SK-N-SH (cell line): ENCODE measurements around the gene SLC10A4. TPM values are rescaled to one million over a fixed set of nuclear protein-coding genes. Genes with fewer than 3 reads are reported as not detected.

ENCODE experiments used
- CTCF ChIA-PET: fragments of 300-600, 350-600 bp; formaldehyde crosslinking; extraction: SDS; loops from one replicate; lab custom pipeline; 2021; lab: Yijun Ruan, JAX
- POLR2A ChIA-PET: fragments of 350-600 bp; sonication (Branson Sonifier 250); formaldehyde crosslinking; extraction: SDS; loops from one replicate; lab custom pipeline; 2020; ENCODE audit warnings: antibody characterized with exemption, inconsistent platforms; lab: Yijun Ruan, JAX
- DNase-seq: peaks from one replicate; pipeline ENCODE4 v3.0.0; 2012
- H2AFZ ChIP-seq: fragments of 200-600 bp; sonication (generic); 2 replicates; pipeline ENCODE4 v1.8.1; 2016; ENCODE audit warnings: antibody characterized with exemption, mild to moderate bottlenecking, low read depth
- H3F3A ChIP-seq: fragments of 200-600 bp; sonication (generic); replicated peaks from 2 replicates; pipeline ENCODE3; 2016; ENCODE audit warnings: antibody characterized with exemption, mild to moderate bottlenecking; ENCODE audit not compliant: insufficient read depth
- H3K27ac ChIP-seq, 2 experiments: fragments of 200-500 bp in 1 of 2; fragments of 200-600 bp in 1 of 2; sonication (Bioruptor generic) in 1 of 2; sonication (generic), shearing (Covaris generic) in 1 of 2; 2 replicates each; pipeline versions ENCODE4 v1.5.1 to v1.6.1; 2014 to 2016; ENCODE audit warnings: low read depth in 2 of 2, inconsistent platforms in 1 of 2, low read length in 1 of 2, mild to moderate bottlenecking in 1 of 2, mixed read lengths in 1 of 2
- H3K27me3 ChIP-seq: fragments of 200-600 bp; sonication (generic), shearing (Covaris generic); 2 replicates; pipeline ENCODE4 v1.6.1; 2016; ENCODE audit warnings: mixed run types; ENCODE audit not compliant: insufficient read depth
- H3K36me3 ChIP-seq, 2 experiments: fragments of 200-500 bp in 1 of 2; fragments of 200-600 bp in 1 of 2; sonication (Bioruptor generic) in 1 of 2; sonication (generic) in 1 of 2; replicated peaks in 1 of 2; 2 replicates each; pipeline versions ENCODE3 to v1.5.1; 2014 to 2016; ENCODE audit warnings: low read length in 1 of 2, mild to moderate bottlenecking in 1 of 2; ENCODE audit not compliant: insufficient read depth in 2 of 2, control insufficient read depth in 1 of 2
- H3K4me1 ChIP-seq, 2 experiments: fragments of 200-500 bp in 1 of 2; fragments of 200-600 bp in 1 of 2; sonication (Bioruptor generic) in 1 of 2; sonication (generic), shearing (Covaris generic) in 1 of 2; 2 replicates each; pipeline versions ENCODE4 v1.5.1 to v1.6.1; 2014 to 2016; ENCODE audit warnings: low read depth in 1 of 2, low read length in 1 of 2, mixed run types in 1 of 2; ENCODE audit not compliant: insufficient read depth in 2 of 2, control insufficient read depth in 1 of 2
- H3K4me2 ChIP-seq: fragments of 200-600 bp; sonication (generic), shearing (Covaris generic); 2 replicates; pipeline ENCODE4 v1.6.1; 2017; ENCODE audit warnings: mixed run types
- H3K4me3 ChIP-seq, 2 experiments: fragments of 200-500 bp in 1 of 2; fragments of 200-600 bp in 1 of 2; sonication (Bioruptor generic) in 1 of 2; sonication (generic), shearing (Covaris generic) in 1 of 2; 2 replicates each; pipeline versions ENCODE4 v1.5.1 to v1.8.1; 2014 to 2016; ENCODE audit warnings: low read depth in 2 of 2, inconsistent platforms in 1 of 2, low read length in 1 of 2, mild to moderate bottlenecking in 1 of 2, mixed read lengths in 1 of 2, moderate library complexity in 1 of 2
- H3K79me2 ChIP-seq: fragments of 200-600 bp; sonication (generic); 2 replicates; pipeline ENCODE4 v1.8.1; 2017; ENCODE audit warnings: mild to moderate bottlenecking; ENCODE audit not compliant: insufficient read depth
- H3K9ac ChIP-seq: fragments of 200-600 bp; sonication (generic); 2 replicates; pipeline ENCODE4 v1.6.1; 2017; ENCODE audit warnings: mixed run types
- H3K9me2 ChIP-seq: fragments of 200-600 bp; sonication (generic); 2 replicates; pipeline ENCODE4 v1.6.1; 2017; ENCODE audit warnings: mixed run types
- H3K9me3 ChIP-seq: fragments of 200-600 bp; sonication (generic); 2 replicates; pipeline ENCODE4 v1.6.1; 2017; ENCODE audit warnings: mixed run types, mild to moderate bottlenecking, moderate library complexity
- H4K20me1 ChIP-seq: fragments of 200-600 bp; sonication (generic); 2 replicates; pipeline ENCODE4 v1.6.1; 2017; ENCODE audit warnings: mild to moderate bottlenecking, mixed run types; ENCODE audit not compliant: insufficient read depth
- EP300 ChIP-seq, 2 experiments: IDR thresholded peaks; 2 replicates each; pipeline versions ENCODE4 v1.4.0 to v1.6.1; 2012; ENCODE audit warnings: borderline replicate concordance in 1 of 2, low read depth in 1 of 2, low read length in 1 of 2
- FOSL2 ChIP-seq: IDR thresholded peaks from 2 replicates; pipeline ENCODE4 v1.4.0; 2012; ENCODE audit warnings: low read depth, mild to moderate bottlenecking, moderate library complexity, borderline replicate concordance
- FOXJ3 ChIP-seq: sonication (generic); formaldehyde crosslinking; IDR thresholded peaks from 2 replicates; pipeline ENCODE4 v1.5.1; 2020; ENCODE audit warnings: mild to moderate bottlenecking, missing genetic modification reagents
- FOXM1 ChIP-seq: IDR thresholded peaks from 2 replicates; pipeline ENCODE4 v1.4.0; 2012; ENCODE audit warnings: low read depth, mild to moderate bottlenecking
- IRF3 ChIP-seq: fragments of 150-350 bp; IDR thresholded peaks from 2 replicates; pipeline ENCODE4 v1.6.1; 2016; ENCODE audit warnings: mild to moderate bottlenecking, low read depth, low read length
- MXI1 ChIP-seq: IDR thresholded peaks from 2 replicates; pipeline ENCODE4 v1.6.1; 2012; ENCODE audit warnings: mild to moderate bottlenecking, low read depth, low read length, improper control_type of control experiment
- NRF1 ChIP-seq: IDR thresholded peaks from 2 replicates; pipeline ENCODE4 v1.6.1; 2012; ENCODE audit warnings: low read depth, mild to moderate bottlenecking, low read length
- POLR2AphosphoS5 ChIP-seq: IDR thresholded peaks from 2 replicates; pipeline ENCODE4 v1.6.1; 2012; ENCODE audit warnings: low read depth, low read length
- RXRA ChIP-seq: IDR thresholded peaks from 2 replicates; pipeline ENCODE4 v1.4.0; 2012; ENCODE audit warnings: low read depth, mild to moderate bottlenecking, borderline replicate concordance
- SMC3 ChIP-seq: IDR thresholded peaks from 2 replicates; pipeline ENCODE4 v1.6.1; 2012; ENCODE audit warnings: low read depth, low read length, improper control_type of control experiment
- TAF1 ChIP-seq: IDR thresholded peaks from 2 replicates; pipeline ENCODE4 v1.6.1; 2012; ENCODE audit warnings: low read depth, mild to moderate bottlenecking, low read length, moderate library complexity, borderline replicate concordance
- YY1 ChIP-seq: IDR thresholded peaks from 2 replicates; pipeline ENCODE4 v1.4.0; 2012; ENCODE audit warnings: low read depth, mild to moderate bottlenecking
- WGBS: methylation state at CpG from one replicate; pipeline ENCODE4 v1.1.6; 2017; ENCODE audit warnings: low lambda C conversion rate; 5-methylcytosine and 5-hydroxymethylcytosine counted together
- polyA plus RNA-seq, 3 experiments: library from polyadenylated mRNA; depleted of rRNA; stranded (reverse); fragments of >200 nt; gene quantifications; 2 replicates each; pipeline ENCODE4 v1.2.3, GENCODE V29; 2012
- TF ChIP-seq, protein P1 (sequence below): IDR thresholded peaks from 2 replicates; pipeline ENCODE4 v1.4.0; 2012; ENCODE audit warnings: low read depth, borderline replicate concordance
- TF ChIP-seq, protein P2 (sequence below): IDR thresholded peaks from 2 replicates; pipeline ENCODE4 v1.6.1; 2012; ENCODE audit warnings: mild to moderate bottlenecking, low read depth, low read length, moderate library complexity

The SLC10A4 gene
- polyA plus RNA-seq, 1 of the 3 experiments (the other 2 are of a cell fraction) = 2.5 TPM

- DNase-seq = no peak
- TF ChIP-seq FOSL2 = no peak
- TF ChIP-seq IRF3 = no peak
- TF ChIP-seq, protein P1, sequence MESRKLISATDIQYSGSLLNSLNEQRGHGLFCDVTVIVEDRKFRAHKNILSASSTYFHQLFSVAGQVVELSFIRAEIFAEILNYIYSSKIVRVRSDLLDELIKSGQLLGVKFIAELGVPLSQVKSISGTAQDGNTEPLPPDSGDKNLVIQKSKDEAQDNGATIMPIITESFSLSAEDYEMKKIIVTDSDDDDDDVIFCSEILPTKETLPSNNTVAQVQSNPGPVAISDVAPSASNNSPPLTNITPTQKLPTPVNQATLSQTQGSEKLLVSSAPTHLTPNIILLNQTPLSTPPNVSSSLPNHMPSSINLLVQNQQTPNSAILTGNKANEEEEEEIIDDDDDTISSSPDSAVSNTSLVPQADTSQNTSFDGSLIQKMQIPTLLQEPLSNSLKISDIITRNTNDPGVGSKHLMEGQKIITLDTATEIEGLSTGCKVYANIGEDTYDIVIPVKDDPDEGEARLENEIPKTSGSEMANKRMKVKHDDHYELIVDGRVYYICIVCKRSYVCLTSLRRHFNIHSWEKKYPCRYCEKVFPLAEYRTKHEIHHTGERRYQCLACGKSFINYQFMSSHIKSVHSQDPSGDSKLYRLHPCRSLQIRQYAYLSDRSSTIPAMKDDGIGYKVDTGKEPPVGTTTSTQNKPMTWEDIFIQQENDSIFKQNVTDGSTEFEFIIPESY = no peak
- no peak for TF ChIP-seq EP300 (IDR thresholded peaks at IDR 0.05; ENCODE audit: borderline replicate concordance in 1 of 2, low read depth in 1 of 2, low read length in 1 of 2)
- no peak for TF ChIP-seq NRF1
- TF ChIP-seq POLR2AphosphoS5 = no peak
- no peaks in the 10 kb centered on the region for H3K79me2 ChIP-seq
- H3K9me3 ChIP-seq = no peaks in the 10 kb centered on the region
- peaks cover 3 to 9% of the 10 kb centered on the region in 2 experiments for H3K36me3 ChIP-seq
- H3K4me1 ChIP-seq = no peaks in the 10 kb centered on the region; a peak in 1 of 4 replicates
- no peak within 1 kb of the TSS for H2AFZ ChIP-seq
- H3K4me3 ChIP-seq = no peak within 1 kb of the TSS
- no peak within 1 kb of the TSS for H3K4me2 ChIP-seq
- WGBS = 96% methylated on average over 22 of the region's 80 CpGs
- no peaks in the 10 kb centered on the region for H3K9me2 ChIP-seq
- H3F3A ChIP-seq = peaks cover 10% of the 10 kb centered on the region
- no peaks in the 10 kb centered on the region for H4K20me1 ChIP-seq
- H3K9ac ChIP-seq = no peak within 1 kb of the TSS
- CTCF ChIA-PET = interaction anchor here (7.9 kb wide), 1 partner anchor 56 kb away, joined by 40 read pairs; no protein-coding TSS in a partner anchor
- POLR2A ChIA-PET = no interaction called here
- no peak within 1 kb of the TSS for H3K27ac ChIP-seq
- no peaks in the 10 kb centered on the region for H3K27me3 ChIP-seq
Measured at GRCh38 chr4:48490012-48490679, 7.0 kb downstream of the SLC10A4 start, which contains the start of gene ZAR1. ZAR1 (plus strand) TSS chr4:48490252; CDS start chr4:48490292, 40 bp downstream.

DNA sequence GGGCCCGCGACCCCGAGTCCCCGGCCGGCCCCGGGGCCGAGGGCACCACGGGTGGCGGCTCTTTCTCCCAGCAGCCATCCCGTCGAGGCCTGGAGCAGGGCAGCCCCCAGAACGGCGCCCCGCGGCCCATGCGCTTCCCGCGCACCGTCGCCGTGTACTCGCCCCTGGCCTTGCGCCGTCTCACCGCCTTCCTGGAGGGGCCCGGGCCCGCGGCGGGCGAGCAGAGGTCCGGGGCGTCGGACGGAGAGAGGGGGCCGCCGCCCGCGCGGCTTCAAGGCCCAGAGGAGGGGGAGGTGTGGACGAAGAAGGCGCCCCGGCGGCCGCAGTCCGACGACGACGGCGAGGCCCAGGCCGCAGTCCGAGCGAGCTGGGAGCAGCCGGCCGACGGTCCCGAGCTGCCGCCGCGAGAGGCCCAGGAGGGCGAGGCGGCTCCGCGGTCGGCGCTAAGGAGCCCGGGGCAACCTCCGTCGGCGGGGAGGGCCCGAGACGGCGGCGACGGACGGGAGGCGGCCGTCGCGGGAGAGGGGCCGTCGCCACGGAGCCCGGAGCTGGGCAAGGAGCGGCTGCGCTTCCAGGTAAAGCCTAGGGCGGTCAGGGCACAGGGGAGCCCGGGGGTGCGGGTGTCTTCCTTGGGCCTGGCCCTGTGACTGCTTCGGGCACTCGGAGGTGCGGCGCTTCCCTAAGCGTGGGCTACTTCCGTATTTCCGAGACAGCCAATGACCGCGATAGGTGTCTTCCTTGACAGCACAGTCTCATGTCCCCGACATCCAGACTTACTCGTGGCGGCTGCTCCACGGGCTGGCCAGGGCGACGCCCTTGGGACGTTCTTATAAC lies 7.8 kb downstream of the SLC10A4 start:
- DNase-seq = no peak
- Histone ChIP-seq H3F3A (peaks cover 4% of the 10 kb centered on the region), H3K9me2 (no peaks in the 10 kb centered on the region), H3K27ac (no peak overlapping the region), H3K4me3 (no peak overlapping the region), H4K20me1 (no peaks in the 10 kb centered on the region), H3K36me3 (peaks cover 0 to 14% of the 10 kb centered on the region in 2 experiments), H2AFZ (no peak overlapping the region), H3K79me2 (no peaks in the 10 kb centered on the region), H3K4me1 (no peaks in the 10 kb centered on the region; a peak in 1 of 4 replicates), H3K4me2 (no peak overlapping the region), H3K27me3 (no peaks in the 10 kb centered on the region), H3K9ac (no peak overlapping the region), H3K9me3 (no peaks in the 10 kb centered on the region)
- POLR2A ChIA-PET = interaction anchor here (0.6 kb wide), 1 partner anchor 472 kb away, joined by 3 read pairs; no protein-coding TSS in a partner anchor
- WGBS = 96% methylated on average over 83 of the region's 104 CpGs
- CTCF ChIA-PET = no interaction called here
- TF ChIP-seq MXI1 = no peak
- no peak for TF ChIP-seq TAF1
- TF ChIP-seq, protein P1 = no peak
- TF ChIP-seq SMC3 = no peak
- TF ChIP-seq RXRA = no peak
- TF ChIP-seq, protein P2, sequence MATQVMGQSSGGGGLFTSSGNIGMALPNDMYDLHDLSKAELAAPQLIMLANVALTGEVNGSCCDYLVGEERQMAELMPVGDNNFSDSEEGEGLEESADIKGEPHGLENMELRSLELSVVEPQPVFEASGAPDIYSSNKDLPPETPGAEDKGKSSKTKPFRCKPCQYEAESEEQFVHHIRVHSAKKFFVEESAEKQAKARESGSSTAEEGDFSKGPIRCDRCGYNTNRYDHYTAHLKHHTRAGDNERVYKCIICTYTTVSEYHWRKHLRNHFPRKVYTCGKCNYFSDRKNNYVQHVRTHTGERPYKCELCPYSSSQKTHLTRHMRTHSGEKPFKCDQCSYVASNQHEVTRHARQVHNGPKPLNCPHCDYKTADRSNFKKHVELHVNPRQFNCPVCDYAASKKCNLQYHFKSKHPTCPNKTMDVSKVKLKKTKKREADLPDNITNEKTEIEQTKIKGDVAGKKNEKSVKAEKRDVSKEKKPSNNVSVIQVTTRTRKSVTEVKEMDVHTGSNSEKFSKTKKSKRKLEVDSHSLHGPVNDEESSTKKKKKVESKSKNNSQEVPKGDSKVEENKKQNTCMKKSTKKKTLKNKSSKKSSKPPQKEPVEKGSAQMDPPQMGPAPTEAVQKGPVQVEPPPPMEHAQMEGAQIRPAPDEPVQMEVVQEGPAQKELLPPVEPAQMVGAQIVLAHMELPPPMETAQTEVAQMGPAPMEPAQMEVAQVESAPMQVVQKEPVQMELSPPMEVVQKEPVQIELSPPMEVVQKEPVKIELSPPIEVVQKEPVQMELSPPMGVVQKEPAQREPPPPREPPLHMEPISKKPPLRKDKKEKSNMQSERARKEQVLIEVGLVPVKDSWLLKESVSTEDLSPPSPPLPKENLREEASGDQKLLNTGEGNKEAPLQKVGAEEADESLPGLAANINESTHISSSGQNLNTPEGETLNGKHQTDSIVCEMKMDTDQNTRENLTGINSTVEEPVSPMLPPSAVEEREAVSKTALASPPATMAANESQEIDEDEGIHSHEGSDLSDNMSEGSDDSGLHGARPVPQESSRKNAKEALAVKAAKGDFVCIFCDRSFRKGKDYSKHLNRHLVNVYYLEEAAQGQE = no peak
- no peak for TF ChIP-seq YY1
- TF ChIP-seq FOXM1 = no peak
- TF ChIP-seq EP300 (IDR thresholded peaks at IDR 0.05; ENCODE audit: borderline replicate concordance in 1 of 2, low read depth in 1 of 2, low read length in 1 of 2) = no peak
- TF ChIP-seq FOXJ3 = no peak
